Retina (tissue), 1 donor: Measurements from ENCODE around the gene TNFRSF17.

Source experiments
- DNase-seq: peaks from one replicate; pipeline ENCODE4 v3.0.0-alpha.2; 2016

Gene TNFRSF17

GRCh38 chr16:12009462-12009861 is 44.5 kb downstream of the TNFRSF17 start:
- DNase-seq: no peak

DNA sequence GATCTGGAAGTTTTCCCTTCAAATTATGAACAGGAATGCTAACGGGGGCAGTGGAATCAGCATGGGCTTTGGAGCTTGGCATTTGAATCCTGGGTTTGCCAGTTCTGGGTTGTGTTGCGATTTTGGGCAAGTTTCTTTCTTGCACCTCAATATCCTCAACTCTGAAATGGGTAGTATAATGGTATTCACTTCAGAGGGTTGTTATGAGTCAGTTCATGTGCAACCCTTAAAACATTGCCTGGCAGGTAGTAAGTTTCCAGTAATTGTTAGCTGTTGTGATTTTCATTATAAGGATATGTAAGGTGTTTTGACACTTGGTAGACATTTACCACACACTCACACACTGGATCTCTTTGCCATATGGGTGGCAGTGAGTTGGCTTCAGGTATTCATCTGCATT is 44.9 kb downstream of the TNFRSF17 start:
- no peak for DNase-seq

DNA sequence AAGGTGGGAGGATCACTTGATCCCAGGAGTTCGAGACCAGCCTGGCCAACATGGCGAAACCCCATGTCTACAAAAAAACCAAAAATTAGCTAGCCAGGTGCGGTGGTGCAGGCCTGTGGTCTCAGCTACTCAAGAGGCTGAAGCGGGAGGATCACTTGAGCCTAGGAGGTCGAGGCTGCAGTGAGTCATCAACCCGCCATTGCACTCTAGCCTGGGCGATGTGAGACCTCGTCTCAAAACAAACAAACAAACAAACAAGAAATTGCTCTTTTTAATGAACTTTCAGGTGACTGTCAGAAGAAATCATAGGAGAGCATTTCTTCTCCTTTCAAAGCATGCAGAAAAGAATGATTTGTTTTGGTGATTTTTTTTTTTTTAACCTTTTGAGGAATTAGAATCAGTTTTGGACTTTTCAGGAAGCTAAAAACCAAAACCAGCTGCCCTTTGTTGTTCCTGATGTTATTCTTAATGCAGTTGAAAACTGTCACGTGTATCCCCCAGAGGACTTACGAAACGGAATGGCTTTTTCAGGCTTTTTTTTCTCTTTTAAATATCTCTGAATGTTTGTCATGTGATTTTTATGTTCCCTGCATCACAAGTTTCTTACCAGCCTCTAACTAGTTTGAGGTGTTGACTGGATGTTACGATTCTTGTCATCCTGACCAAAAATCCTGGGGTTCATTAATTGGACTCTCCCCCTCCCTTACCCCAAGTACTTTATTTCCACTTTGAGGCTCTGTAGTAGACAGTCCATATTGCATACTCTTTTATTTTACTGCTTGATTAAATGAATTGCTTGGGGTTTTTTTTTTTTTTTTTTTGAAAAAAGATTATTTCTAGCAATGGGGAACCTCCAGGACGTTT is 45.6 kb downstream of the TNFRSF17 start:
- DNase-seq: no peak

GRCh38 chr16:12011565-12011964 is 46.6 kb downstream of the TNFRSF17 start:
- DNase-seq: no peak

DNA sequence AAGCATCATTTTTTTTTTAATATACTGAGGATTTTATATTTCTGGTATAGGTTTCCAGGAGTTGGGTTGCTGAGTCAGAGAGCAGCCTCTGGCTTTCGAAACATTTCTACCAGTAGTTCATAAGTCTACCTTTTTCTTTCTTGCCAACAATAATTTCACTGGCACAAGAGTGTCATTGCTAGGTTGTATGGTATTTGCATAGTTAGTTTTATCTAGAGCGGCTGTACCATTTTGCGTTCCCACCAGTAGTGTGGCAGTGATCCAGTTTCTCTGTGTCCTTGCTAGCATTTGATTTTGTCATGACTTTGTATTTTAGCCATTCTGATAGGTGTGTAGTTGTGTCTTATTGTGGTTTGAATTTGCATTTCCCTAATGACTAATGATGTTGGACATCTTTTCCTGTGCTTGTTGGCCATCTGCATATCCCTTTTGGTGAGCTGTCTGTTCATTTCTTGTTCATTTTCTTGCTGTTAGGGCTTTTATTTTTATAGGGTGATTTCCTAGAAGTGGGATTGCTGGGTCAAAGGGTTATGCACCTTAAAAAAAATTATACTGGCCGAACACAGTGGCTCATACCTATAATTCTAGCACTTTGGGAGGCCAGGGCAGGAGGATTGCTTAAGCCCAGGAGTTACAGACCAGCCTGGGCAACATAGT is 51.4 kb downstream of the TNFRSF17 start:
- no peak for DNase-seq

- DNase-seq: no peak
Observed at GRCh38 chr16:12017558-12017957, 52.5 kb downstream of the TNFRSF17 start.
